ENCODE measurements around the gene ACKR3. TPM values are rescaled to one million over a fixed set of nuclear protein-coding genes. Genes with fewer than 3 reads are reported as not detected.

ACKR3 gene
- total RNA-seq, 2 experiments from 2014 or later = 0.61 to 0.74 TPM

GRCh38 chr2:236631856-236632291, 62.2 kb downstream of the ACKR3 start:
- POLR2A ChIA-PET = no interaction called here
- Mint-ChIP-seq H3K4me3 (no peak overlapping the region), H3K27ac (no peak overlapping the region), H3K9me3 (no peaks in the 10 kb centered on the region), H3K4me1 (ENCODE audit: low read depth) (no peaks in the 10 kb centered on the region), H3K36me3 (ENCODE audit: low read depth) (no peaks in the 10 kb centered on the region), H3K27me3 (no peaks in the 10 kb centered on the region)
- ATAC-seq (ENCODE audit: poor library complexity) (no peak), DNase-seq (no peak)
- Histone ChIP-seq H3K27me3 (ENCODE audit: control insufficient read depth in 1 of 2, insufficient read depth in 2 of 2, low read length in 2 of 2) (no peaks in the 10 kb centered on the region), H3K4me1 (ENCODE audit: insufficient read depth, low read length) (no peaks in the 10 kb centered on the region), H3K27ac (ENCODE audit: low read depth in 1 of 2, low read length in 2 of 2) (no peak overlapping the region), H3K4me3 (ENCODE audit: low read length) (no peak overlapping the region), H3K36me3 (ENCODE audit: insufficient read depth, low read length) (no peaks in the 10 kb centered on the region), H3K9me3 (ENCODE audit: control insufficient read depth in 1 of 2, insufficient read depth in 1 of 2, low read length in 2 of 2) (no peaks in the 10 kb centered on the region)
- no peak for TF ChIP-seq CTCF (IDR thresholded peaks at IDR 0.05)
- CTCF ChIA-PET = no interaction called here
- intact Hi-C loops (cut with DNase I, micrococcal nuclease) = no loop called here
